Transverse colon (tissue), 4 donors: ENCODE results near the gene DPP8. TPM values are rescaled to one million over a fixed set of nuclear protein-coding genes. Genes with fewer than 3 reads are reported as not detected.

Experiments used
- DNase-seq: peaks from one replicate; pipeline ENCODE4 v3.0.0-alpha.2; 2019
- H3K27ac ChIP-seq, 4 donors: fragments of 200-600 bp; sonication (generic); 2 replicates each; pipeline ENCODE4 v1.5.1; 2016 to 2018; ENCODE audit warnings: inconsistent platforms in 4 of 4
- H3K27me3 ChIP-seq: fragments of 200-600 bp; sonication (generic); 2 replicates; pipeline ENCODE4 v1.5.1; 2017; ENCODE audit warnings: inconsistent platforms
- H3K36me3 ChIP-seq, 4 donors: fragments of 200-600 bp; sonication (generic); 2 replicates each; pipeline ENCODE4 v1.5.1; 2017 to 2019; ENCODE audit warnings: inconsistent platforms in 4 of 4
- H3K4me1 ChIP-seq, 4 donors: fragments of 200-600 bp; sonication (generic); 2 replicates each; pipeline ENCODE4 v1.5.1; 2017 to 2020; ENCODE audit warnings: inconsistent platforms in 4 of 4
- H3K4me3 ChIP-seq, 4 donors: fragments of 200-600 bp; sonication (generic); 1 replicate in 1 of 4; 2 replicates in 3 of 4; pipeline versions ENCODE4 v1.5.1 to v1.6.1; 2017 to 2019; ENCODE audit warnings: inconsistent platforms in 4 of 4
- H3K9me3 ChIP-seq, 2 donors: fragments of 200-600 bp; sonication (generic); 2 replicates each; pipeline ENCODE4 v1.5.1; 2017 to 2019; ENCODE audit warnings: inconsistent platforms in 2 of 2
- EP300 ChIP-seq: sonication (generic); formaldehyde crosslinking; IDR thresholded peaks from one replicate; pipeline ENCODE4 v1.6.1; 2017; ENCODE audit warnings: antibody characterized with exemption, low read depth
- POLR2A ChIP-seq: fragments of 450-650 bp; IDR thresholded peaks from one replicate; pipeline ENCODE4 v1.6.1; 2016; ENCODE audit warnings: antibody characterized with exemption, mild to moderate bottlenecking, moderate library complexity
- POLR2AphosphoS5 ChIP-seq, 3 donors: sonication (generic); formaldehyde crosslinking; IDR thresholded peaks; one replicate each; pipeline ENCODE4 v1.6.1; 2016; ENCODE audit warnings: antibody characterized with exemption in 3 of 3
- WGBS, 2 donors: methylation state at CpG; one replicate each; pipeline ENCODE4 v1.1.5; 2018; ENCODE audit warnings: low coverage in 1 of 2; 5-methylcytosine and 5-hydroxymethylcytosine counted together
- in situ Hi-C, 4 donors: fragments of 200-750 bp; cut with MboI; loops; one replicate each; pipeline versions ENCODE4 v1.15.0 to v1.15.1; 2017; ENCODE audit warnings: low sequenced_read_pairs in 3 of 4, low pct_ligation_motif_present in 1 of 4, low pct_unique_long_range_greater_than_20kb in 1 of 4
- intact Hi-C: fragments of 100-400 bp; cut with DNase I; formaldehyde crosslinking; loops from one replicate; pipeline ENCODE4 v1.15.1; 2023; ENCODE audit warnings: low total_unique reads
- total RNA-seq, 4 donors: library from RNA; depleted of rRNA; stranded (reverse); fragments of >200 nt; gene quantifications; one replicate each; pipeline ENCODE4 v1.1.0, GENCODE V29; 2016
- TF ChIP-seq, protein P1 (sequence below), 5 experiments: fragments of 200-600 bp in 3 of 5; fragments of 450-650 bp in 2 of 5; sonication (generic) in 3 of 5; IDR thresholded peaks; 1 replicate in 2 of 5; 2 replicates in 3 of 5; pipeline ENCODE4 v1.5.1; 2016 to 2017; ENCODE audit warnings: antibody characterized with exemption in 5 of 5, inconsistent platforms in 3 of 5, mild to moderate bottlenecking in 2 of 5, moderate library complexity in 1 of 5

The DPP8 gene
- total RNA-seq, 4 donors from 2014 or later = 20.2 to 66.5 (median 35.7) TPM

DNA sequence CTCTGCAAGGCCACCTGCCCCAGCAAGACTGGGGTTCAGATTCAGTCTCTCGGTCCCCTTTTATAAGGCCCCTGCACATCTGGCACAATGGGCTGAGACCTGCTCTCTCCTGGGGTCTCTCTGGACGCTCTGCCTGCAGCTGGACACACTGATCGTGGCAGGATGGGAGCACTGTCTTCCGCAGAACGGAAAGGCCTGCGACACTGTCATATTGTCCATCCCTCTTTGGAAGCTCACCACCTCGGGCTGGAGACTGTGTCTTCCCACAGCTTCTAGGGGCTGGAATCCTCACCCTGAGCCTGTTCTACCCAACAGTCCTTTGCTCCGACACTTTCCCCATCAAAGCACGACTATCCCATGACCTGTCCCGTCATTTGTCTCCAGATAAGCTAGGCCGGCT is 83.3 kb downstream of the DPP8 start:
- DNase-seq = no peak
- in situ Hi-C loops (no loop called here), intact Hi-C loops (no loop called here)
- Histone ChIP-seq H3K4me1 (no peaks in the 10 kb centered on the region), H3K4me3 (no peak overlapping the region), H3K9me3 (no peaks in the 10 kb centered on the region), H3K36me3 (no peaks in the 10 kb centered on the region), H3K27me3 (no peaks in the 10 kb centered on the region), H3K27ac (no peak overlapping the region)
- WGBS, 2 donors = 78% methylated on average over 11 of the region's 11 CpGs; no CpG with 5 or more reads in 1 of the 2 donors
- no peak for TF ChIP-seq EP300
- no peak for TF ChIP-seq POLR2A
- TF ChIP-seq, protein P1, sequence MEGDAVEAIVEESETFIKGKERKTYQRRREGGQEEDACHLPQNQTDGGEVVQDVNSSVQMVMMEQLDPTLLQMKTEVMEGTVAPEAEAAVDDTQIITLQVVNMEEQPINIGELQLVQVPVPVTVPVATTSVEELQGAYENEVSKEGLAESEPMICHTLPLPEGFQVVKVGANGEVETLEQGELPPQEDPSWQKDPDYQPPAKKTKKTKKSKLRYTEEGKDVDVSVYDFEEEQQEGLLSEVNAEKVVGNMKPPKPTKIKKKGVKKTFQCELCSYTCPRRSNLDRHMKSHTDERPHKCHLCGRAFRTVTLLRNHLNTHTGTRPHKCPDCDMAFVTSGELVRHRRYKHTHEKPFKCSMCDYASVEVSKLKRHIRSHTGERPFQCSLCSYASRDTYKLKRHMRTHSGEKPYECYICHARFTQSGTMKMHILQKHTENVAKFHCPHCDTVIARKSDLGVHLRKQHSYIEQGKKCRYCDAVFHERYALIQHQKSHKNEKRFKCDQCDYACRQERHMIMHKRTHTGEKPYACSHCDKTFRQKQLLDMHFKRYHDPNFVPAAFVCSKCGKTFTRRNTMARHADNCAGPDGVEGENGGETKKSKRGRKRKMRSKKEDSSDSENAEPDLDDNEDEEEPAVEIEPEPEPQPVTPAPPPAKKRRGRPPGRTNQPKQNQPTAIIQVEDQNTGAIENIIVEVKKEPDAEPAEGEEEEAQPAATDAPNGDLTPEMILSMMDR (IDR thresholded peaks at IDR 0.05) = no peak
- no peak for TF ChIP-seq POLR2AphosphoS5 (IDR thresholded peaks at IDR 0.05)

- DNase-seq = no peak
- Histone ChIP-seq H3K36me3 (no peaks in the 10 kb centered on the region), H3K27me3 (no peaks in the 10 kb centered on the region), H3K27ac (no peak overlapping the region), H3K9me3 (no peaks in the 10 kb centered on the region), H3K4me3 (no peak overlapping the region), H3K4me1 (no peaks in the 10 kb centered on the region)
- in situ Hi-C loops (no loop called here), intact Hi-C loops (no loop called here)
- TF ChIP-seq EP300 (no peak), POLR2AphosphoS5 (IDR thresholded peaks at IDR 0.05) (no peak), POLR2A (no peak)
- TF ChIP-seq, protein P1 (IDR thresholded peaks at IDR 0.05) = no peak
Observed at GRCh38 chr15:65431731-65432130, 85.8 kb downstream of the DPP8 start.

DNA sequence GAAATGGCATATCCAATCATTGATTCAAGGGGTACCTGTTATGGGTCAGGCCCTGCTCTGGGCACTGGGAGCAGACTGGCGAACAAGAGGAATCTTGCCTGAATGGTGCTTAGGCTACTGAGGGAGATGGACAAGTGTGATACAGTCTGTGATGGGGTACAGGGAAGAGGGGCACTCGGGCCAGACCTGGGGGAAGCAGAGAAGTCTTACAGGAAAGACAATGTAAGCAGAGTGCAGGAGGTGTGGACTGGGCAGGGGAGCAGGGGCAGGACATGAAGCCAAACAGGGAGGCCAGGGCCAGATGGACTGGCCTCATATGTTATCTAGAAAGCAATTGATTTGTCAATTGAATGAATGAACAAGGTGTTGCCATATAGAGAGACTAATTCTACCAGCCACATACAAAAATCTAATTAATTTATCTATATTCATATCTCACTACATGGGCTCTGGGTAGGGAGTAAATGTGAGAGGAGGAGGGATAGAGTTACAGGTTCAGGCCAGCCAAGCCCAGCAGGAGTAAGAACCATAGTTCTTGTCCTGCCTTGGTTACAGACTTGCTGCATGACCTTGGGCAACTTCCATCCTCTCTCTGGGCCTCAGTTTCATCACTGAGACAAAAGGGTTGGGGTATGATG is 91.2 kb downstream of the DPP8 start:
- Histone ChIP-seq H3K36me3 (no peaks in the 10 kb centered on the region), H3K4me3 (no peak overlapping the region), H3K27me3 (peaks cover 25% of the 10 kb centered on the region), H3K4me1 (peaks cover 1 to 12% (median 12%) of the 10 kb centered on the region in 4 donors), H3K27ac (no peak overlapping the region), H3K9me3 (no peaks in the 10 kb centered on the region)
- in situ Hi-C loops = no loop called here
- intact Hi-C loops = no loop called here
- no peak for DNase-seq
- TF ChIP-seq, protein P1 (IDR thresholded peaks at IDR 0.05) = no peak
- TF ChIP-seq POLR2AphosphoS5 (IDR thresholded peaks at IDR 0.05) (no peak), POLR2A (no peak), EP300 (no peak)
- whole genome bisulfite sequencing, 2 donors = 65% methylated on average over 2 of the region's 2 CpGs; no CpG with 5 or more reads in 1 of the 2 donors

DNA sequence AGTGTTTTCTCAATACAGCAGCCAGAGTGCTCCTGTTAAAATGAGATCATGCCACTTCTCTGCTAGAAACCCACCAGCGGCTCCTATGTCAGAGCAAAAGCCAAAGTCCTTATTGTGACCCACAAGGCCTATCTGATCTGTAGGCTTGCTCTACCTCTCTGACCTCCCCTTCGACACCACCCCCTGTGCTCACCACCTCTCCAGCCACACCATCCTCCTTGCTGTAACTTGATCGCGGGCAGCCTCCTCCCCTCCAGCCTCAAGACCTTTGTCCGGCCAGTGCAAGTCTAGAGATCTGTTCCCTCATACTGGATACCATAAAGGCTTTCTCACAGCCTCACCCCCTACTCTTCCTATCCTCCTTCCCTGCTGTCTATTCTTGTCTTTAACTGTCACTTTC is 92.8 kb downstream of the DPP8 start:
- H3K4me3 ChIP-seq = no peak overlapping the region
- WGBS, 2 donors = 90 to 93% methylated on average over 3 to 5 of the region's 5 CpGs
- intact Hi-C loops (no loop called here), in situ Hi-C loops (no loop called here)
- TF ChIP-seq EP300 (no peak), POLR2A (no peak), POLR2AphosphoS5 (IDR thresholded peaks at IDR 0.05) (no peak)
- TF ChIP-seq, protein P1 (IDR thresholded peaks at IDR 0.05) = no peak
- H3K36me3 ChIP-seq = no peaks in the 10 kb centered on the region
- peaks cover 40% of the 10 kb centered on the region for H3K27me3 ChIP-seq
- DNase-seq = no peak
- no peak overlapping the region for H3K27ac ChIP-seq
- no peaks in the 10 kb centered on the region for H3K9me3 ChIP-seq
- peaks cover 6 to 23% (median 20%) of the 10 kb centered on the region in 4 donors for H3K4me1 ChIP-seq
